Mesendoderm (in vitro differentiated cells): Measurements from ENCODE around the gene CLDN1.

ENCODE experiments used
- DNase-seq: peaks from one replicate; pipeline ENCODE4 v3.0.0; 2013
- H2AK5ac ChIP-seq: 2 replicates; pipeline ENCODE4 v1.6.1; 2013; ENCODE audit warnings: low read length, inconsistent platforms
- H2BK120ac ChIP-seq: 2 replicates; pipeline ENCODE4 v1.6.1; 2013; ENCODE audit warnings: low read depth, mild to moderate bottlenecking, low read length, moderate library complexity, mixed read lengths
- H2BK15ac ChIP-seq: replicated peaks from 2 replicates; pipeline ENCODE4 v1.6.1; 2013; ENCODE audit warnings: low read depth, mild to moderate bottlenecking, moderate library complexity
- H2BK5ac ChIP-seq: 2 replicates; pipeline ENCODE4 v1.6.1; 2013; ENCODE audit warnings: low read length, inconsistent platforms
- H3K18ac ChIP-seq: 2 replicates; pipeline ENCODE4 v1.6.1; 2013; ENCODE audit warnings: mild to moderate bottlenecking, low read length, mixed read lengths
- H3K23ac ChIP-seq: one replicate; pipeline ENCODE4 v1.6.1; 2013; ENCODE audit warnings: low read length
- H3K27ac ChIP-seq: 2 replicates; pipeline ENCODE4 v1.5.1; 2013; ENCODE audit warnings: low read depth, mild to moderate bottlenecking, inconsistent platforms, low read length, moderate library complexity
- H3K27me3 ChIP-seq: 2 replicates; pipeline ENCODE4 v1.6.1; 2013; ENCODE audit warnings: low read length, control low read depth, mild to moderate bottlenecking, inconsistent platforms; ENCODE audit not compliant: insufficient read depth, poor library complexity
- H3K36me3 ChIP-seq: 2 replicates; pipeline ENCODE4 v1.6.1; 2013; ENCODE audit warnings: low read length, inconsistent platforms; ENCODE audit not compliant: control insufficient read depth, insufficient read depth
- H3K4ac ChIP-seq: one replicate; pipeline ENCODE4 v1.6.1; 2013; ENCODE audit warnings: low read depth, mild to moderate bottlenecking, low read length, moderate library complexity
- H3K4me1 ChIP-seq: 2 replicates; pipeline ENCODE4 v1.6.1; 2013; ENCODE audit warnings: low read depth, low read length, inconsistent platforms; ENCODE audit not compliant: control insufficient read depth
- H3K4me2 ChIP-seq: 2 replicates; pipeline ENCODE4 v1.6.1; 2013; ENCODE audit warnings: low read length
- H3K4me3 ChIP-seq: 2 replicates; pipeline ENCODE4 v1.5.1; 2013; ENCODE audit warnings: mild to moderate bottlenecking, low read length
- H3K56ac ChIP-seq: one replicate; pipeline ENCODE4 v1.6.1; 2013; ENCODE audit warnings: low read length
- H3K79me1 ChIP-seq: 2 replicates; pipeline ENCODE4 v1.6.1; 2013; ENCODE audit warnings: low read length, inconsistent platforms
- H3K79me2 ChIP-seq: 2 replicates; pipeline ENCODE4 v1.6.1; 2013; ENCODE audit warnings: mild to moderate bottlenecking, low read length; ENCODE audit not compliant: control insufficient read depth, insufficient read depth
- H3K9ac ChIP-seq: 2 replicates; pipeline ENCODE4 v1.6.1; 2013; ENCODE audit warnings: low read length, inconsistent platforms
- H4K5ac ChIP-seq: one replicate; pipeline ENCODE4 v1.6.1; 2013; ENCODE audit warnings: low read length
- H4K8ac ChIP-seq: one replicate; pipeline ENCODE4 v1.6.1; 2013; ENCODE audit warnings: low read depth, mild to moderate bottlenecking, control low read depth, low read length, moderate library complexity
- WGBS: extraction: QIAGEN DNeasy Blood & Tissue Kit; methylation state at CpG from one replicate; pipeline ENCODE4 v1.1.7; 2013; ENCODE audit warnings: low lambda C conversion rate, missing lambda C conversion rate; ENCODE audit not compliant: insufficient coverage; ENCODE audit errors: extremely low coverage; 5-methylcytosine and 5-hydroxymethylcytosine counted together

Gene CLDN1

DNA sequence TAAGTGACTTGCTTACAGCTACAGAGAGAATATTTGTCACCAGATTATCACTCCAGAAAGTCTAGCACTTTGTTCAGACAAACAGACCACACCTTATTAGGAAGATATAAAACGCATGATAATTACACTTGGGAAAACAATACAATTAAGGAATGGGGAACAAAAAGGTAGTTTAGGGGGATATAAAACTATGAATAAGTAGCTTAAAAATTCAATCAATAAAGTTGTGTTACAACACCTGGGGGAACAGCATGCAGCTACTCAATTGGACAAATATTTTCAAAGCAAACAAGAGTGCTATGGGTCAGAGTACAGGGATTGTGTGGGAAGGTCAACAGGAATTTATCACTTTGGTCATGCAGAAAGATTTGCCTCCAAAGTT, 15.1 kb downstream of the CLDN1 start:
- H3K4me3 ChIP-seq: no peak overlapping the region
- no peak overlapping the region for H3K27ac ChIP-seq
- no peak overlapping the region for H3K4me2 ChIP-seq
- no peak overlapping the region for H2AK5ac ChIP-seq
- no peak overlapping the region for H3K23ac ChIP-seq
- WGBS: no CpG with 5 or more reads among the region's 1 CpG
- H3K27me3 ChIP-seq: no peaks in the 10 kb centered on the region
- no peaks in the 10 kb centered on the region for H3K36me3 ChIP-seq
- H2BK120ac ChIP-seq: no peak overlapping the region
- no peak overlapping the region for H3K4ac ChIP-seq
- H3K4me1 ChIP-seq: no peaks in the 10 kb centered on the region
- no peaks in the 10 kb centered on the region for H3K79me1 ChIP-seq
- no peak overlapping the region for H4K8ac ChIP-seq
- no peak for DNase-seq
- no peak overlapping the region for H3K9ac ChIP-seq
- H2BK5ac ChIP-seq: no peak overlapping the region
- H3K79me2 ChIP-seq: no peaks in the 10 kb centered on the region
- H3K56ac ChIP-seq: no peak overlapping the region
- no peak overlapping the region for H4K5ac ChIP-seq
- no peak overlapping the region for H3K18ac ChIP-seq
- no peak overlapping the region for H2BK15ac ChIP-seq

DNA sequence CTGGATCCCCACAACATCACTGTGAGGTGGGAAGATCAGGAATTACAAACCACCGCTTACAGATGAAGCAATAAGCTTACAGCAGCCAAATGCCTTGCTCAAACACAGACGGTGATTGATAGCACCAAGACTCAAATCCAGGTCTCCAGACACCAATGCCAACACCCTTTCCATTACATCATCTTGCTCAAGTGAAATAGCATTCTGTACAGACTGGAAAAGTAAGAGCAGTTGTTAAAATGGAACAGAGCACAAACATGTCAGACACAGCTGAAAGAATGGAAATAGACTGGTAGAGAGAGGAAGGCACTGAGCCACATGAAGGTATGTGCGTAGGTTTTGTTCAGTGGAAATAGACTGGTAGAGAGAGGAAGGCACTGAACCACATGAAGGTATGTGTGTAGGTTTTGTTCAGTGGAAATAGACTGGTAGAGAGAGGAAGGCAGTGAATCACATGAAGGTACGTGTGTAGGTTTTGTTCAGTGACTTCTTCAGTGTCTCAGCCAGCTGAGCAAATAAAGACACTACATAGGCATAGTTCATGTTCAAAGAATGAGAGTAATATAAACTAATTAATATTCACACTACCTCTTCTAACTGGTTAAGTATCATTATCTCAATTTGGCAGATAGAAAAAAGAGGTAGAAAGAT, 15.6 kb downstream of the CLDN1 start:
- H3K56ac ChIP-seq: no peak overlapping the region
- no peak overlapping the region for H3K4me3 ChIP-seq
- H3K18ac ChIP-seq: no peak overlapping the region
- H3K23ac ChIP-seq: no peak overlapping the region
- no peak overlapping the region for H4K5ac ChIP-seq
- H3K4ac ChIP-seq: no peak overlapping the region
- no peak overlapping the region for H4K8ac ChIP-seq
- H3K79me2 ChIP-seq: no peaks in the 10 kb centered on the region
- H3K36me3 ChIP-seq: no peaks in the 10 kb centered on the region
- H2BK120ac ChIP-seq: no peak overlapping the region
- no peak for DNase-seq
- H3K4me1 ChIP-seq: no peaks in the 10 kb centered on the region
- no peaks in the 10 kb centered on the region for H3K27me3 ChIP-seq
- no peak overlapping the region for H3K27ac ChIP-seq
- H2AK5ac ChIP-seq: no peak overlapping the region
- H3K4me2 ChIP-seq: no peak overlapping the region
- no peak overlapping the region for H2BK5ac ChIP-seq
- H3K9ac ChIP-seq: no peak overlapping the region
- no peak overlapping the region for H2BK15ac ChIP-seq
- H3K79me1 ChIP-seq: no peaks in the 10 kb centered on the region
- WGBS: no CpG with 5 or more reads among the region's 4 CpGs

GRCh38 chr3:190306026-190306425, 16.2 kb downstream of the CLDN1 start:
- Histone ChIP-seq H4K5ac (no peak overlapping the region), H3K4ac (no peak overlapping the region), H3K27me3 (no peaks in the 10 kb centered on the region), H2BK15ac (no peak overlapping the region), H3K27ac (no peak overlapping the region), H3K23ac (no peak overlapping the region), H3K79me2 (no peaks in the 10 kb centered on the region), H2AK5ac (no peak overlapping the region), H3K56ac (no peak overlapping the region), H3K79me1 (no peaks in the 10 kb centered on the region), H4K8ac (no peak overlapping the region), H3K9ac (no peak overlapping the region), H2BK120ac (peak overlapping the region; percentile 28), H3K18ac (no peak overlapping the region), H2BK5ac (no peak overlapping the region), H3K4me1 (no peaks in the 10 kb centered on the region), H3K4me3 (no peak overlapping the region), H3K4me2 (no peak overlapping the region), H3K36me3 (no peaks in the 10 kb centered on the region)
- no CpG with 5 or more reads among the region's 3 CpGs for WGBS
- DNase-seq: no peak

GRCh38 chr3:190305406-190305805, 16.8 kb downstream of the CLDN1 start:
- Histone ChIP-seq H2BK5ac (no peak overlapping the region), H4K8ac (no peak overlapping the region), H3K23ac (no peak overlapping the region), H3K4me1 (no peaks in the 10 kb centered on the region), H2AK5ac (no peak overlapping the region), H3K56ac (no peak overlapping the region), H3K18ac (no peak overlapping the region), H4K5ac (no peak overlapping the region), H3K4ac (no peak overlapping the region), H2BK15ac (no peak overlapping the region), H2BK120ac (no peak overlapping the region), H3K4me2 (no peak overlapping the region), H3K4me3 (no peak overlapping the region), H3K79me2 (no peaks in the 10 kb centered on the region), H3K9ac (no peak overlapping the region), H3K27ac (no peak overlapping the region), H3K79me1 (no peaks in the 10 kb centered on the region), H3K27me3 (no peaks in the 10 kb centered on the region), H3K36me3 (no peaks in the 10 kb centered on the region)
- DNase-seq: no peak

GRCh38 chr3:190303884-190304283, 18.4 kb downstream of the CLDN1 start:
- no peaks in the 10 kb centered on the region for H3K4me1 ChIP-seq
- no peaks in the 10 kb centered on the region for H3K79me1 ChIP-seq
- no peak overlapping the region for H3K56ac ChIP-seq
- peak overlapping the region; percentile 80 for H3K18ac ChIP-seq
- H3K36me3 ChIP-seq: no peaks in the 10 kb centered on the region
- no peak overlapping the region for H4K5ac ChIP-seq
- no peaks in the 10 kb centered on the region for H3K27me3 ChIP-seq
- no peak overlapping the region for H3K23ac ChIP-seq
- H3K9ac ChIP-seq: no peak overlapping the region
- no peak for DNase-seq
- H3K79me2 ChIP-seq: no peaks in the 10 kb centered on the region
- H3K27ac ChIP-seq: no peak overlapping the region
- no peak overlapping the region for H2BK15ac ChIP-seq
- H3K4me2 ChIP-seq: no peak overlapping the region
- H3K4me3 ChIP-seq: no peak overlapping the region
- no peak overlapping the region for H2BK120ac ChIP-seq
- WGBS: no CpG with 5 or more reads among the region's 1 CpG
- H4K8ac ChIP-seq: no peak overlapping the region
- no peak overlapping the region for H2BK5ac ChIP-seq
- H2AK5ac ChIP-seq: no peak overlapping the region
- H3K4ac ChIP-seq: no peak overlapping the region

DNA sequence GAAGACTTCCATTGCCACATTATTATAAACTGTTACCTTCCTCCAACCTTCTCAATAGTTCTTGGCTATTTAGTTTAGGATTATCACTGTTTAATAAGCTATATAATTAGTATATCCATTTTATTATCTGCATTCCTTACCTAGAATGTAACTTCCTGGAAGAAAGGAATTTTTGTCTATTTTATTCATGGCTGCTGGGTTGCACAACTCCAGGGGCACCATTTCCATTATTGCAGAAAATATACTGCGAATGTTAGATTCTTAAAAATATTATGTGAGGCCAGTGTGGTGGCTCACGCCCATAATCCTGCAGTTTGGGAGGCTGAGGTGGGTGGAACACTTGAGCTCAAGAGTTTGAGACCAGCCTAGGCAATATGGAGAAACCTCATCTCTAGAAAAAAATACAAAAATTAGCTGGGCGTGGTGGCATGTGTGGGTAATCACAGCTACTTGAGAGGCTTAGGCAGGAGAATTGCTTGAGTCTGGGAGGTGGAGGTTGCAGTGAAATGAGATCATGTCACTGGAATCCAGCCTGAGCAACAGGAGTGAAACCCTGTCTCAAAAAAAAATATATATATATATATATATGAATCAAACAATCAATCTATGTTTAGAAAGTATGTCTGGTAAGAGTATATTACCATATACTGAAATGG, 19.9 kb downstream of the CLDN1 start:
- DNase-seq: no peak
- H3K4ac ChIP-seq: no peak overlapping the region
- H3K36me3 ChIP-seq: no peaks in the 10 kb centered on the region
- no peak overlapping the region for H2BK120ac ChIP-seq
- H3K4me1 ChIP-seq: no peaks in the 10 kb centered on the region
- H3K27ac ChIP-seq: no peak overlapping the region
- H3K79me1 ChIP-seq: no peaks in the 10 kb centered on the region
- no peaks in the 10 kb centered on the region for H3K27me3 ChIP-seq
- no CpG with 5 or more reads among the region's 3 CpGs for WGBS
- H3K79me2 ChIP-seq: no peaks in the 10 kb centered on the region
- H3K4me2 ChIP-seq: no peak overlapping the region
- no peak overlapping the region for H3K9ac ChIP-seq
- H2BK5ac ChIP-seq: no peak overlapping the region
- H3K4me3 ChIP-seq: no peak overlapping the region
- H2AK5ac ChIP-seq: no peak overlapping the region
- no peak overlapping the region for H3K56ac ChIP-seq
- H2BK15ac ChIP-seq: no peak overlapping the region
- no peak overlapping the region for H3K23ac ChIP-seq
- H4K5ac ChIP-seq: no peak overlapping the region
- H3K18ac ChIP-seq: no peak overlapping the region
- no peak overlapping the region for H4K8ac ChIP-seq
